Activated naive CD4-positive, alpha-beta T cell treated with Interleukin-2 at 50 U/mL for 16 hours (primary cell): Measurements from ENCODE around the gene BCAP29.
A peak's percentile ranks its signal among the peaks of the same experiment; 100 is the strongest.
"Not testable (repeated sequence)": the region's sequence is repeated elsewhere in the genome, so short reads cannot be mapped to it uniquely, and the experiment has no call there.

Experiments used
- DNase-seq: peaks from one replicate; pipeline ENCODE4 v3.0.0-alpha.2; 2020

Gene BCAP29

DNA sequence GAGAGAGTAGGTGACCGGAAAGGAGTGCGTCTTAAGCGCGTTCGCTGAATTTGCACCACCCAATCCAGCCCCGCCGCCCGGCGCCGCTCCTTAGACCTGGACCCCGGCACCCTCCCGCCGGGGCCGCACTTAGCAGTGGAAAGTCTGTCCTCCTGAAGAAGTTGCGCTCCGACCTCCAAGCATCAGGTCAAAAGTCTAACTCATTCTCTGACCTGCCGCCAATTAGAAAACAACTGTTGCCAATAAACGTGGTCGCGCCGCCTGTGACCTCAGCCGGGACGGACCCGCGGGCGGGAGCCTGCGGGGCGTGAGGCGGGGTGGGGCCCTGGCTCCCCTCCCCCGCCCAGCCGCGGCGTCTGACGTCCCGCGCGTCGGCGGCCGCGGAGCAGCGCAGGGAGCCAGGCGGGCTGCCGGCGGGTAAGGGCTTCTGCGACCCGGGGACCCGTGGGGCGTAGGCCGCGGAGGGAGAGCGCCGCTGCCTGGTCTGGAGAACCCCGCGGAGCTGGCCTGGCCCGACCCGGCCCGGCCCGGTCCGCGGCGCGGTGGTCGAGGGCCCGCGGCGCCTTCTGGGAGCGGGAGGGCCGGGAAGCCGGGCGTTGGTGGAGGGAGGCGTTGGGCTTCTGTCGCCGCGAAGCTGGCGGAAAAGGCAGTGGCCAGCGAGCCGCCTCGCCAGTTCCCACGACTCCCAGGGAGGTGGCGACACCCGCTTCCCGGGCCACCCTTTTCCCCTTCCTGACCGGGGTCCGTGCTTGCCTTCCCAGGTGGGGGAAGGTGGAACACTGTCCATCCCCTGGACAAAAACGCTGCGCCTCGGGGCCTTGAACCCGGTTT, at the start of gene BCAP29:
Gene BCAP29, plus strand, starts transcription at position 362 of the 831 bp plus-strand sequence. CDS start 527 bp downstream, outside the sequence.
- DNase-seq = peak; percentile 73

DNA sequence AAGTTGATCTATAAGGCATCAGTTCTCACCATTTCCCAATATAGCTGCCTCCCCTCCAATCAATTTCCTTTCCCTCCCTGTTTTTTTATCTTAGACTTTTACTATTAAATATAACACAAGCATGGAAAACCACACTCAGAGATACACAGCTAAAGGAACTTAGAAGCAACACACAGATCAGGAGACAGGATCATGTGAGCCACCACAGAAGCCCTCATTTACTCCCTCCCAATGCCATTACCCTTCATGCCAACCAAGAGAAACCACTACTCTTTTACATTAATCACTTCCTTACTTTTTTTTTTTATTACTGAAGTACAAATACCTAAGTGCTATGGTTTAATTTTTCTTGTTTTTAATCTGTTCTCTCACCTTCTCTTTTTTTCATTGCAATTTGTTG, 49.3 kb upstream of the BCAP29 start:
- no peak for DNase-seq

DNA sequence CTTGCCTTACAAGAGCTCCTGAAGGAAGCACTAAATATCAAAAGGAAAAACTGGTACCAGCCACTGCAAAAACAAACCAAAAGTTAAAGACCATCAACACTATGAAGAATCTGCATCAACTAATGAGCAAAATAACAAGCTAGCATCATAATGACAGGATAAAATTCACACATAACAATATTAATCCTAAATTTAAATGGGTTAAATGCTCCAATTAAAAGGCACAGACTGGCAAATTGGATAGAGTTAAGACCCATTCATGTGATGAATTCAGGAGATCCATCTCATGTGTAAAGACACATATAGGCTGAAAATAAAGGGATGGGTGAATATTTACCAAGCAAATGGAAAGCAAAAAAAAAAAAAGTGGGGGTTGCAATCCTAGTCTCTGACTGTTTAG, 45.9 kb upstream of the BCAP29 start:
- DNase-seq = no peak

GRCh38 chr7:107537228-107537627, 42.8 kb upstream of the BCAP29 start:
- not testable (repeated sequence) for DNase-seq

GRCh38 chr7:107538001-107538400, 42.0 kb upstream of the BCAP29 start:
- DNase-seq = no peak

GRCh38 chr7:107543338-107543993, 36.6 kb upstream of the BCAP29 start:
- no peak for DNase-seq

- DNase-seq = no peak
Observed at GRCh38 chr7:107544848-107545591, 35.0 kb upstream of the BCAP29 start.

DNA sequence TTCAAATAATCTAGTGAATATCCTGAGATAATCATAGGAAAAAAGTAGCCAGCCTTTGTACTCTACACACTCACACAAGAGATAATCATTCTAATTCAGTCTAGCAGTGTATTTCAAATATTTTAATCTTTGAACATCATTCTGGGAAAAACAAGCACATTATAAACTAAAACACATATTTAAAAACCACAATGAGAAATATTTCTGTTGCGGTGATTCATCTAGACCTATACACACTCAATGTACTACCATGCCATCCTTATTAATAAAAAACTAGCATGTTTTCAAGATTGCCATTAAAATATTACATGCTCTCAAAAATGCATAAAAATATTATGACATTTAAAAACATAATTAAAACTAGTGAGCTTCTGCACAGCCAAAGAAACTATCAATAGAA, 28.1 kb upstream of the BCAP29 start:
- DNase-seq = no peak

DNA sequence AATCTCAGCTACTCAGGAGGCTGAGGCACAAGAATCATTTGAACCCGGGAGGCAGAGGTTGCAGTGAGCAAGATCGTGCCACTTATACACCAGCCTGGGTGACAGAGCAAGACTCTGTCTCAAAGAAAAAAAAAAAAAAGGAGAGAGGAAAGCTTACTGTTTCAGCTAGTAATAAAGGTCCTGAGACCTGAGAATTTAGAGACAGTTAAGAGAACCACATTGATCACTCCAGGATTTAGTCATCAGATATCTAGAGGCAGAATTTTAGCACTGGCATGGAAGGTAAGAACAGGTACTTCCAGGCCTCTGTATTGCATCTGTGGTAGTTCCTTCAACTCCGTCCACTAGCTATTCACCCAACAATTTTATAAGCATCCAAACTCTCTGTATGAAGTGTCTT, 24.2 kb upstream of the BCAP29 start:
- DNase-seq = no peak

DNA sequence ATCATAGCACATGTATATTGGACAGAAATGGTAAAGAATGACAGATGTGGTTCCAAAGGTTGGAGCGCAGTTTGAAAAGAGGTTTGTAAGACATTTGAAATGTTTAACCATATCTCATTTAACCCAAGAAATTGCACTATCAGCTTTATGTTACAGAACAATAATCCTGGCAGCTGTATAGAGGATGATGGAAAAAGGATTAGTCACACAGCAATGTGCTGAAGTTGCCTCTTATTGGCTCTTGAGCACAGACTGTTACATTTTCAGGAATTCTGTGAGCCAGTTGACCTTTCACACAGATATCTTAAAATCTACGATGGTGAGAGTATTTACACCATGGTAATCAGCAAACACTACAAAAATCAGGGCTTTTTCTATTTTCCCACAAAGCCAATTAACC, 20.2 kb upstream of the BCAP29 start:
- DNase-seq = no peak

- no peak for DNase-seq
Observed at GRCh38 chr7:107560898-107561516, 19.0 kb upstream of the BCAP29 start.

DNA sequence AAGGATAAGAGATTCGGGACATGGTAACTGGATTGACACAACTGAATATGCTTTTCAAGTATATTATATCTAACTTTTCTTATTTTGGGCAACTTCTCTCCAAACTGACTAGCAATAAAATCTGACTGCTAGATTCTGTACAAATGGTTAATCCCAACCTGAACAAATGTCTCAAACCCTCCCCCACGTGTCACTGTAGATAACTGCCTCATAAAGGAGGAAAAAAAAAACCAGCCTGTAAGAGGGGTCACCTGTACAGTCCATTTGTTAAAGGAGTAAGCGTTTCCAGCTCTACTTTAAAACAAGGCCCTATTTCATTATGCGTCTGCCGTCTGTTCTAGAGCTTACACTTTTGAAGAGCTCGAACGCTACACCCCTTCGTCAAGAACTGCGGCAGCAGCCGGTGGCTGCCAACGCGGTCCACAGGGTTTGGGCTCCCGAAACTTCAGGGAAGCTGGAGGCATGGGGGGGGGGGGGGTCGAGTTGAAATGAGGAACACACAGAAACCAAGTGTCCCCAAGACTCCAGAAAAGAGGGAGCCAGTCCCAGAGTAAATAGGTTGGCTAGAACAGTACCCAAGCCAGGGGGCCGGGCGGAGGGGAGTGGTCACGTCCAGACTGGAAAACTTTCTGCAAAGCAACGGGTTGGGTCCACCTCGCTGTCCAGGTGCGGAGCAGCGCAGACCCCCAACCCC, 16.8 kb upstream of the BCAP29 start:
- DNase-seq = no peak

DNA sequence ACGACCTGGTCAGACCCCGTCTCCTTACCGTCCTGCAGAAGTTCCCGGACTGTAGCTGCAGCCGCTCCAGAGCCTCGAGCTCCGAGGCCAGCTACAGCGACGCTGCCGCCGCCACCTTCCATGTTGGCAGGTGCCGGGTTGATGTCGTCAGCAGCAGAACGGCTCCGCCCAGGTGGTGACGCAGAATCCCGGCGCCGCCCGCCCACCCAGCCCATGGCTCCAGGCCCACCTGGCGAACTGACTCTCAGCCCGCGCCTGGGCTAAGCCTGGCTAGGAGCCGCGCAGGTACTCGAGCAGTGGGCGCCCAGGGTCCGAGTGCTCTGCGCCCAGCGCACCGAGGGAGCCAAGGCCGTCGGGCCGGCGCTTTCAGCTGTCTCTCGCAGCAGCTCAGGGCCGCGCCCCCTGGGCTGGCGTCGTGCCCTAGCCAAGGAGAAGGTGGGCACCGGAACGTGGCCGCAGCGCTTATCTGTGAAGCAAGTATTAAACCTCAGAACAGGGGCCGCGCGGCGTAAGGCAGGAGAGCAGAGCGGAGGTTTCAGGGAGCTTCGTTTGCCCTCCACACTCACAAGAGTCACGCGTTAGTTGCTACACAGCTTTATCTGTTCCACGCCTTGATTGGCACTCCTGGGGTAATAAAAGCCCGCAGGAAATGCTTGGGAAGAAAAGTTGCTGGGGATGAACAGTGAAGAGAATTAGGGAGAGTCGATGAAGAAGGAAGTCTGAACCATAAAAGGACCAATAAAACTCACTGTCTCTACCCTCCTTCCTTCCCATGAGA, 16.1 kb upstream of the BCAP29 start, which contains the start of the genes COG5 and DUS4L:
Gene COG5, minus strand, starts transcription at position 146 of the 778 bp plus-strand sequence. Its CDS starts 24 bp downstream, at position 122.
Gene DUS4L, plus strand, starts transcription at position 197 of the 778 bp plus-strand sequence. CDS start 3,100 bp downstream, outside the sequence.
- DNase-seq = peak; percentile 87

DNA sequence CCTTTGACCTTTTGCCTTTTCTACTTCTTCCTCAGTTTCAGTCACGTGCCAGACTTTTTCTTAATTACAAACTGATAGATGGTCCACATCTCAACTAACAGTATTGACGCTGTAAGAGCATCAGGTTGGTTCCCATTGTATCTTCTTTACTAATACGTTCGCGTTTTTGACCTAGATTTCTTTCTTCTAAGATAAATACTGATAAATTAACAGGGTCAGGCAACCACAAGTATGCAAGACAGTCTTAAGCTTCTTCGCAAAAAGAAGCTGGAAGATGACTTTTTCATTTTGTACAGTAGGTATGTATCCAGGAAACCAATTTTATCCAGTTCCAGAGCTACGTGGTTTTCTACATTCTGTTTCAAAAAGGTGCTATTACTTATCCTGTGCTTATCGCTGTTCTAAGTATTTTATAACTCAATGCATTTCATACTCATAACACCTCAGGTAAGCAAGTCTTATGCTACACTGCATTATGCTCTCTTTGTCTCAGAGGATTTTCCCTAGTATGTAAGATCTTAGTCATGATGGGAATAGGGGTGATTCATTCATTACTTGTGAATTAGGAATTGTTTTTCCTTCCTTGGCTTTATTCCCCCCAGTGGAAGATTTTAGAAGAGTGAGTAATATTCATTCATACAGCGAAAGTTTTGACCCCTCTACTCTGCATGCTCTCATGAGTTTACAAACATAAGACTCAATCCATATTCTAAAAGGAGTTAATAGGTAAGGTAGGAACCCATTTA, 15.3 kb upstream of the BCAP29 start:
- DNase-seq = no peak

DNA sequence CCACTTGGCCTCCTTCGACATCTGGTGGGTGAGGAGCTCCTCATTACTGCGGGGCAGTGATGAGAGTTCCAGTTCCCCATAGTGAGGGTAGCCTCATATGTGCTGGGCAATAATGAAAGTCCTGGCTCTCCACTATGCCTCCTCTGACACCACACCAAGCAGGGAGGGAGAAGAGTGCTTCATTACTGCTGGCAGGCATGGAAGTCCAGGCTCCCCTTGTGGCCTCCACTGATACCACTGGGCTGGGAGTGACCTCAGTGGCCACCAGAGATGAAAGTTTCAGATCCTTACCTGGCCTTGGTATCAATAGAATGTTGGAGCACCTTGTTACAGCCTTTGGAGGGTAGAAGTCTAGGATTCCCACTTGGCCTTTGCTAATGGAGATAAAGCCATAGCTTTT, 9.7 kb upstream of the BCAP29 start:
- DNase-seq = no peak

- no peak for DNase-seq
Observed at GRCh38 chr7:107573537-107573936, 6.5 kb upstream of the BCAP29 start.

DNA sequence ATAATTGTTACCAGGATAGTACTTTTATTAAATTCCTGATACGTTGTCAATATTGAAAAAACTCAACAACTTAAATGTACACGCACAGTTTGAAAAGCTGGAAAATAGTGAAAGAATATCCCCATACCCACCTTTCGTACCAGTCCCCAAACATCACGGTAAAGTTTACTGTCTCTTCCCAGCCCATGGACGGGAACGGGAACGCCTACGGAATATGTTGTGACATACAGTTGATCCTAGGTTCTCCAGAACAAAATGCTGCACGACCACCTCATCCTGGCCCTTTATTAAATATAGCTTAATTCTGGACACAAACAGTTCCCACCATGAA, 527 bp upstream of the BCAP29 start:
- no peak for DNase-seq

DNA sequence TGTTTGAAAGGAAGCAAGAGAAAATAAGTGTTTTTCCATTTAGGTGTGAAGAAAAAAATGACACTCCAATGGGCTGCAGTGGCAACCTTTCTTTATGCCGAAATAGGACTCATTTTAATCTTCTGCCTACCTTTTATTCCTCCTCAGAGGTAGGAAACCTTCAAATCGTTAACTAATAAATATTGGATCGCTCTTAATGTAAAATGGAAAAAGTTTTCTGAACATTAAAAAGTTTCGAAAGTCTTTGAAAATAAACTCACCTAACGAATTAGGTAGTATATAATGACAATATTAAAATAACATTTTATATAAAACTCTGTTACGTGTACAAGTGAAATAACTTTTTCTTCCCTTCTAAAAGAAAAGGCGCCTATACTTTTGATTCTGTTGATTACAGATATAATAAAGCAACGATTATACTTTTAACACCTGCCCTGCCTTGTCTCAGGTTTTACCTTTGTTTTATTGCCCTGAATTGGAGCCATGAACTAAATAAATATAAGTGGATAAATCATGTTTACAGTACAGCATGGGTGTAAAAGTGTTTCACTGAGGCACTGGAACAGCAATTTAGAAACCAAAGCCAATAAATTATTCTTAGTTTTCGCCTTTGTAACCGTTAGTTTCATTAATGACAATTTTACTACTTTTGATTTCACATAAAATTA, 804 bp downstream of the BCAP29 start:
- no peak for DNase-seq

- DNase-seq = no peak
Observed at GRCh38 chr7:107581387-107582013, 1.5 kb downstream of the BCAP29 start.

DNA sequence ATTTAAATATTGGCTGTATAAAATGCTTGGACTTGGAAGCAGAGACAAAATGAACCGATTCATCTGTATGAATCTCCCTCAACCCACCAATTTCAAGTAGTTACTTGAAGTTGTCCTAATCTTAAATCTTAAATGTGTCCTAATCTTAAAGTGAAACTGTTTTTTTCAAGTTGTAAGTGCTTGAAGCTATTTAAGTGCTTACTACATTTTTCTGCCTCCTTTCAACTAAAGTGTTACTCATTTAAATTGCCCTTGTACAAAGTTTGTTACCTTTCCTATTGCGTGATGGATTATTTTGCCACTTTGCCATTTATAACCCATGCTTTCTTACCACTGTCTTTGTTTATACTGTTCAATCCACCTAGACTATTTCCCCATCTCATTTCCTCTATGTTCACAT, 2.8 kb downstream of the BCAP29 start:
- DNase-seq = no peak
